Parathyroid adenoma (tissue), 2 donors: ENCODE measurements around the gene JPH2.

ENCODE experiments used
- H2AFZ ChIP-seq: fragments of 300-600 bp; sonication (generic); one replicate; pipeline ENCODE4 v1.7.0; 2017; ENCODE audit warnings: antibody characterized with exemption, mild to moderate bottlenecking
- H3K27ac ChIP-seq: fragments of 300-600 bp; sonication (generic); one replicate; pipeline ENCODE4 v1.7.0; 2017
- H3K27me3 ChIP-seq: fragments of 300-600 bp; sonication (generic); one replicate; pipeline ENCODE4 v1.7.0; 2017; ENCODE audit warnings: low read length; ENCODE audit not compliant: control insufficient read depth, insufficient read depth
- H3K36me3 ChIP-seq: fragments of 300-600 bp; sonication (generic); one replicate; pipeline ENCODE4 v1.7.0; 2017; ENCODE audit warnings: low read length; ENCODE audit not compliant: control insufficient read depth, insufficient read depth
- H3K4me1 ChIP-seq: fragments of 300-600 bp; sonication (generic); one replicate; pipeline ENCODE4 v1.7.0; 2017; ENCODE audit warnings: control low read depth
- H3K4me2 ChIP-seq: fragments of 300-600 bp; sonication (generic); one replicate; pipeline ENCODE4 v1.7.0; 2017; ENCODE audit warnings: low read length
- H3K4me3 ChIP-seq: fragments of 300-600 bp; sonication (generic); one replicate; pipeline ENCODE4 v1.7.0; 2017; ENCODE audit warnings: low read depth, low read length
- H3K79me2 ChIP-seq: fragments of 300-600 bp; sonication (generic); one replicate; pipeline ENCODE4 v1.7.0; 2017; ENCODE audit warnings: control low read depth
- H3K9ac ChIP-seq: fragments of 300-600 bp; sonication (generic); one replicate; pipeline ENCODE4 v1.7.0; 2017; ENCODE audit warnings: mild to moderate bottlenecking
- H3K9me3 ChIP-seq: fragments of 300-600 bp; sonication (generic); one replicate; pipeline ENCODE4 v1.7.0; 2017; ENCODE audit warnings: low read length; ENCODE audit not compliant: control insufficient read depth
- TF ChIP-seq, protein P1 (sequence below): fragments of 300-600 bp; sonication (generic); IDR thresholded peaks from one replicate; pipeline ENCODE4 v1.7.0; 2017; ENCODE audit warnings: antibody characterized with exemption, mild to moderate bottlenecking
- donor health status: primary hyperparathyroidism.

The JPH2 gene

DNA sequence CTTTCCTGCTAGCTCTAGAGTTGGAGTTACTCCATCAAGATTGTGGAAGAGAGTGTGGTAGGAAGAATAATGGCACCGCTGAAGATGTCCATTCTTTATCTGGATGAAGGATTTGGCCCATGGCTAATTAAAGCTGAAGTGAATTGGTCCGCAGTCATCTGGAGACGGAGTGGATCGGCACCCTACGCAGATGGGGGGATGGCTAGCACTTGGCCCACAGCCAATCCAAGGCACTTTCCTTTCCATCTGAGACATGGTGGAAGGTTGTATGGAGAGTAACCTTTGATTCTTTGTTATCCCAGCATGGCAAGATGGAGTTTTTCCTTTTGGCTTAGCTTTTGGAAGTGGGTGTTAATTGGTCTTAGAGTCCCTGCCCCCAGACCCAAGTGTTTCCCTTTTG is 88.3 kb downstream of the JPH2 start:
- no peak overlapping the region for H3K27ac ChIP-seq
- no peak overlapping the region for H2AFZ ChIP-seq
- H3K4me2 ChIP-seq, result no peak overlapping the region
- no peaks in the 10 kb centered on the region for H3K27me3 ChIP-seq
- TF ChIP-seq, protein P1, sequence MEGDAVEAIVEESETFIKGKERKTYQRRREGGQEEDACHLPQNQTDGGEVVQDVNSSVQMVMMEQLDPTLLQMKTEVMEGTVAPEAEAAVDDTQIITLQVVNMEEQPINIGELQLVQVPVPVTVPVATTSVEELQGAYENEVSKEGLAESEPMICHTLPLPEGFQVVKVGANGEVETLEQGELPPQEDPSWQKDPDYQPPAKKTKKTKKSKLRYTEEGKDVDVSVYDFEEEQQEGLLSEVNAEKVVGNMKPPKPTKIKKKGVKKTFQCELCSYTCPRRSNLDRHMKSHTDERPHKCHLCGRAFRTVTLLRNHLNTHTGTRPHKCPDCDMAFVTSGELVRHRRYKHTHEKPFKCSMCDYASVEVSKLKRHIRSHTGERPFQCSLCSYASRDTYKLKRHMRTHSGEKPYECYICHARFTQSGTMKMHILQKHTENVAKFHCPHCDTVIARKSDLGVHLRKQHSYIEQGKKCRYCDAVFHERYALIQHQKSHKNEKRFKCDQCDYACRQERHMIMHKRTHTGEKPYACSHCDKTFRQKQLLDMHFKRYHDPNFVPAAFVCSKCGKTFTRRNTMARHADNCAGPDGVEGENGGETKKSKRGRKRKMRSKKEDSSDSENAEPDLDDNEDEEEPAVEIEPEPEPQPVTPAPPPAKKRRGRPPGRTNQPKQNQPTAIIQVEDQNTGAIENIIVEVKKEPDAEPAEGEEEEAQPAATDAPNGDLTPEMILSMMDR, result no peak
- H3K36me3 ChIP-seq, result no peaks in the 10 kb centered on the region
- no peaks in the 10 kb centered on the region for H3K4me1 ChIP-seq
- H3K9ac ChIP-seq, result no peak overlapping the region
- H3K4me3 ChIP-seq, result no peak overlapping the region
- no peaks in the 10 kb centered on the region for H3K79me2 ChIP-seq
- H3K9me3 ChIP-seq, result no peaks in the 10 kb centered on the region

GRCh38 chr20:44098256-44098630 is 88.7 kb downstream of the JPH2 start:
- H3K4me2 ChIP-seq, result no peak overlapping the region
- TF ChIP-seq, protein P1, result no peak
- no peaks in the 10 kb centered on the region for H3K4me1 ChIP-seq
- H2AFZ ChIP-seq, result no peak overlapping the region
- H3K36me3 ChIP-seq, result no peaks in the 10 kb centered on the region
- H3K79me2 ChIP-seq, result no peaks in the 10 kb centered on the region
- no peak overlapping the region for H3K27ac ChIP-seq
- H3K27me3 ChIP-seq, result no peaks in the 10 kb centered on the region
- no peak overlapping the region for H3K9ac ChIP-seq
- H3K9me3 ChIP-seq, result no peaks in the 10 kb centered on the region
- no peak overlapping the region for H3K4me3 ChIP-seq

- TF ChIP-seq, protein P1, result no peak
- no peaks in the 10 kb centered on the region for H3K4me1 ChIP-seq
- no peak overlapping the region for H3K4me2 ChIP-seq
- H3K27ac ChIP-seq, result no peak overlapping the region
- no peak overlapping the region for H3K4me3 ChIP-seq
- no peak overlapping the region for H3K9ac ChIP-seq
- H3K9me3 ChIP-seq, result no peaks in the 10 kb centered on the region
- no peak overlapping the region for H2AFZ ChIP-seq
- no peaks in the 10 kb centered on the region for H3K79me2 ChIP-seq
- H3K36me3 ChIP-seq, result no peaks in the 10 kb centered on the region
- no peaks in the 10 kb centered on the region for H3K27me3 ChIP-seq
Measured at GRCh38 chr20:44097521-44098255, 89.3 kb downstream of the JPH2 start.

DNA sequence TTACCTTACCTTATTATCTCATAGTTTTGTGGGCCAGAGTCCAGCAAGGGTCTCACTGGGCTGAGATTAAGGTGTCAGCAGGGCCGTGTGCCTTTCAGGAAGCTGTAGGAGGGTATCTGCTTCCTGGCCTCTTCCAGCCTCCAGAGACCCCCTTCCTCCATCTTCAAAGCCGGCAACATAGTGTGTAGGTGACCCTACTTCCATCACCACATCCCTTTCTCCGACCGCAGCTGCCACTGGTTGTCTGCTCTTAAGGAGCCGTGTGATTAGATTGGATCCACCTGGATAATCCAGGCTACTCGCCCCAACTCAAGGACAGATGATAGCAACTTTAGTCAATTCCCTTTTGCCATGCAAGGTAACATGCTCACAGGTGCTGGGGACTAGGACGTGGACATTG is 91.2 kb downstream of the JPH2 start:
- no peak overlapping the region for H3K27ac ChIP-seq
- no peak overlapping the region for H3K4me2 ChIP-seq
- H3K4me1 ChIP-seq, result no peaks in the 10 kb centered on the region
- TF ChIP-seq, protein P1, result no peak
- H3K79me2 ChIP-seq, result no peaks in the 10 kb centered on the region
- no peaks in the 10 kb centered on the region for H3K9me3 ChIP-seq
- H2AFZ ChIP-seq, result no peak overlapping the region
- H3K36me3 ChIP-seq, result no peaks in the 10 kb centered on the region
- H3K27me3 ChIP-seq, result no peaks in the 10 kb centered on the region
- H3K4me3 ChIP-seq, result no peak overlapping the region
- no peak overlapping the region for H3K9ac ChIP-seq

DNA sequence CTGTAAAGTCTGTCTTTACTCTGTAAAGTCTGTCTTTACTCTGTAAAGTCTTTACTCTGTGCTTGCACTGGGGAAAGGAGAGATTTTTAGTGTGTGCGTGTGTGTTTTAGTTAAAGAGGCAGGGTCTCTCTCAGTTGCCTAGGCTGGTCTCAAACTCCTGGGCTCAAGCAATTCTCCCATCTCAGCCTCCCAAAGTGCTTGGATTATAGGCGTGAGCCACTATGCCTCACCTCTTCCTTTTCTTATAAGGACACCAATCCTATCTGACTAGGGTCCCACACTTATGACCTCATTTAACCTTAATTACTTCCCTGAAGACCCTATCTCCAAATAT is 93.8 kb downstream of the JPH2 start:
- H3K79me2 ChIP-seq, result no peaks in the 10 kb centered on the region
- H3K27ac ChIP-seq, result no peak overlapping the region
- no peak overlapping the region for H3K4me2 ChIP-seq
- H3K36me3 ChIP-seq, result no peaks in the 10 kb centered on the region
- no peak overlapping the region for H3K4me3 ChIP-seq
- H3K27me3 ChIP-seq, result no peaks in the 10 kb centered on the region
- H3K9me3 ChIP-seq, result no peaks in the 10 kb centered on the region
- no peak overlapping the region for H3K9ac ChIP-seq
- H3K4me1 ChIP-seq, result no peaks in the 10 kb centered on the region
- H2AFZ ChIP-seq, result no peak overlapping the region
- TF ChIP-seq, protein P1, result no peak
